Omental fat pad (tissue), 4 donors: ENCODE data around the gene DNAH11. TPM values are rescaled to one million over a fixed set of nuclear protein-coding genes. Genes with fewer than 3 reads are reported as not detected.
"Not testable (repeated sequence)": the region's sequence is repeated elsewhere in the genome, so short reads cannot be mapped to it uniquely, and the experiment has no call there.

Experiments used
- ATAC-seq: fragments of 150-250 bp; one replicate; pipeline ENCODE4 v1.9.1; 2016; ENCODE audit warnings: mild to moderate bottlenecking, moderate library complexity; ENCODE audit not compliant: low FRiP score
- DNase-seq: peaks from one replicate; pipeline ENCODE4 v3.0.0-alpha.2; 2019; ENCODE audit warnings: low spot score
- CTCF ChIP-seq, 3 donors: fragments of 450-650 bp; IDR thresholded peaks; one replicate each; pipeline ENCODE4 v1.5.1; 2016 to 2017; ENCODE audit warnings: antibody characterized with exemption in 3 of 3, mild to moderate bottlenecking in 3 of 3, moderate library complexity in 2 of 3
- total RNA-seq, 4 donors: library from RNA; depleted of rRNA; stranded (reverse); fragments of >200 nt; gene quantifications; one replicate each; pipeline ENCODE4 v1.1.0, GENCODE V29; 2016

DNAH11 gene
- total RNA-seq, 4 donors from 2014 or later: 0.32 to 0.88 (median 0.49) TPM

DNA sequence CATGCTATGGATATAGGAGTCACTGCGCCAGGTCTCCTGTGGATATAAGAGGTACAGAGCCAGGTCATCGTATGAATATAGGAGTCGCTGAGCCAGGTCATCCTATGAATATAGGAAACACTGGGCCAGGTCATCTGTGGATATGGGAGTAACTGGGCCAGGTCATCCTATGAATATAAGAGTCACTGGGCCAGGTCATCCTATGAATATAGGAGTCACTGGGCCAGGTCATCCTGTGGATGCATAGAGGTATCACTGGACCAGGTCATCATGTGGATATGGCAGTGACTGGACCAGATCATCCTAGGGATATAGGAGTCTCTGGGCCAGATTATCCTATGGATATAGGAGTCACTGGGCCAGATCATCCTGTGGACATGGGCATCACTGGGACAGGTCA, 181.7 kb downstream of the DNAH11 start:
- ATAC-seq (no peak), DNase-seq (no peak)
- TF ChIP-seq CTCF (IDR thresholded peaks at IDR 0.05): no peak

GRCh38 chr7:21730399-21730798, 187.6 kb downstream of the DNAH11 start:
- no peak for TF ChIP-seq CTCF (IDR thresholded peaks at IDR 0.05)
- no peak for DNase-seq
- no peak for ATAC-seq

GRCh38 chr7:21731977-21732376, 189.1 kb downstream of the DNAH11 start:
- TF ChIP-seq CTCF (IDR thresholded peaks at IDR 0.05): no peak
- ATAC-seq (no peak), DNase-seq (no peak)

DNA sequence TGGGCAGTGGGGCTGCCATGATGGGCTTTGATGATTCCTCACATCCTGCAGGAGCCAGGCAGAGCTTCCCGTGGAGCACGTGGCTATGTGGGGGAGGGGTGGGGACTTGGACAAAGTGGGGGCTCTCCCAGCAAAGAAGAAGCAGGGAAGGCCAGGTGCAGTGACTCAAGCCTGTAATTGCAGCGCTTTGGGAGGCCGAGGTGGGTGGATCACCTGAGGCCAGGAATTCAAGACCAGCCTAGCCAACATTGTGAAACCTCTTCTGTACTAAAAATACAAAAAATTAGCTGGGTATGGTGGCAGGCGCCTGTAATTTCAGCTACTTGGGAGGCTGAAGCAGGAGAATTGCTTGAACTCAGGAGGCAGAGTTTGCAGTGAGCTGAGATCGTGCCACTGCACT, 190.1 kb downstream of the DNAH11 start:
- ATAC-seq, DNase-seq: not testable (repeated sequence)

GRCh38 chr7:21733837-21734236, 191.0 kb downstream of the DNAH11 start:
- ATAC-seq (no peak), DNase-seq (no peak)
- no peak for TF ChIP-seq CTCF (IDR thresholded peaks at IDR 0.05)

DNA sequence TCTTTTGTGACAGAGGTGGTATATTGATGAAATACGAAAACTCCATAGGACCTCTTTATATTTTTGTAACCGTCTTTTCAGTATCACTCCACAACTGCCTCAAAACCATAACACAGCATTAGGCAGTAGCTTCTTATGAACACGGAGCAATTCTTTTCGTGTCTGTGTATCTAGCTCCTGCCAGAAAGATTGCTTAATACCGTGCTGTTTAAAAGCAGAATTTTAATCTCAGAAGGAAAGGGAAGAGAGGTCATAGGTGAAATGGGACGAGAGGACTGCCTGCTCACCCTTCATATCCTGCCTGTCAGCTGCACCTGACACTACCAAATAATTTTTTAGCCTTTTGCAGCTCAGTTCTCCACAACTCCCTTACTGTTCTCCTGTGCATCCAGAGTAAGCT, 200.7 kb downstream of the DNAH11 start:
- peak; percentile 48 for ATAC-seq
- no peak for TF ChIP-seq CTCF (IDR thresholded peaks at IDR 0.05)
- DNase-seq: no peak

GRCh38 chr7:21746949-21747348, 204.1 kb downstream of the DNAH11 start:
- no peak for TF ChIP-seq CTCF (IDR thresholded peaks at IDR 0.05)
- DNase-seq (no peak), ATAC-seq (no peak)

- no peak for TF ChIP-seq CTCF (IDR thresholded peaks at IDR 0.05)
- ATAC-seq: no peak
- DNase-seq: no peak
Measured at GRCh38 chr7:21747806-21748205, 205.0 kb downstream of the DNAH11 start.
